Uterus (tissue), 2 donors: ENCODE results near the gene RTP3.

ENCODE experiments used
- CTCF ChIP-seq, 4 experiments: fragments of 200-600 bp in 2 of 4; fragments of 450-650 bp in 2 of 4; sonication (generic) in 2 of 4; IDR thresholded peaks; one replicate each; pipeline ENCODE4 v1.5.1; 2016 to 2019; ENCODE audit warnings: antibody characterized with exemption in 4 of 4, mild to moderate bottlenecking in 2 of 4, moderate library complexity in 1 of 4
- POLR2A ChIP-seq, 2 donors: fragments of 450-650 bp; IDR thresholded peaks; one replicate each; pipeline ENCODE4 v1.6.1; 2016; ENCODE audit warnings: antibody characterized with exemption in 2 of 2, mild to moderate bottlenecking in 1 of 2, moderate library complexity in 1 of 2

GRCh38 chr3:46469680-46470357 lies 28.0 kb upstream of the RTP3 start:
- TF ChIP-seq POLR2A (IDR thresholded peaks at IDR 0.05) (no peak), CTCF (IDR thresholded peaks at IDR 0.05) (no peak)
